Measurements from ENCODE around the gene ACLY.
A peak's percentile ranks its signal among the peaks of the same experiment; 100 is the strongest.
"Not testable (repeated sequence)": the region's sequence is repeated elsewhere in the genome, so short reads cannot be mapped to it uniquely, and the experiment has no call there.

ACLY gene

DNA sequence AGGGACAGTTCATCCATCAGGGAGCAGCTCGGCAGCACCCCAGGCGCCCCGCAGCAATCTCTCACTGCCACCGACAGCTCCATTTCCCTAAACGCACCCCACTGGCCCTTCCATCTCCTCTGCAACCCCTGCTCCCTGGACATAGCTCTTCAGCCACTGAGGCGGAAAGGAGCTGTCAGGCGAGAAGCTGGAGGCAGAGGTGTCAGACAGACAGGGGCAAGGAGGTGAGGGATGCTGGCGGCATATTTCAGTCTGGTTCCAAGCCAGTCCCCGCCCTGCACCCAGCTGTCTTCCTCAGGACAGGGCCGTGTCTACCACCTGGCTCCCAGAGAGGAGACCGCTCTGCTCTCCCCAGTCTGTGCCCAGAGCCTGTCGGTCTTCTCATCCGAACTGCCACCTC is 9.7 kb downstream of the ACLY start:
- peak; percentile 55 for DNase-seq

DNA sequence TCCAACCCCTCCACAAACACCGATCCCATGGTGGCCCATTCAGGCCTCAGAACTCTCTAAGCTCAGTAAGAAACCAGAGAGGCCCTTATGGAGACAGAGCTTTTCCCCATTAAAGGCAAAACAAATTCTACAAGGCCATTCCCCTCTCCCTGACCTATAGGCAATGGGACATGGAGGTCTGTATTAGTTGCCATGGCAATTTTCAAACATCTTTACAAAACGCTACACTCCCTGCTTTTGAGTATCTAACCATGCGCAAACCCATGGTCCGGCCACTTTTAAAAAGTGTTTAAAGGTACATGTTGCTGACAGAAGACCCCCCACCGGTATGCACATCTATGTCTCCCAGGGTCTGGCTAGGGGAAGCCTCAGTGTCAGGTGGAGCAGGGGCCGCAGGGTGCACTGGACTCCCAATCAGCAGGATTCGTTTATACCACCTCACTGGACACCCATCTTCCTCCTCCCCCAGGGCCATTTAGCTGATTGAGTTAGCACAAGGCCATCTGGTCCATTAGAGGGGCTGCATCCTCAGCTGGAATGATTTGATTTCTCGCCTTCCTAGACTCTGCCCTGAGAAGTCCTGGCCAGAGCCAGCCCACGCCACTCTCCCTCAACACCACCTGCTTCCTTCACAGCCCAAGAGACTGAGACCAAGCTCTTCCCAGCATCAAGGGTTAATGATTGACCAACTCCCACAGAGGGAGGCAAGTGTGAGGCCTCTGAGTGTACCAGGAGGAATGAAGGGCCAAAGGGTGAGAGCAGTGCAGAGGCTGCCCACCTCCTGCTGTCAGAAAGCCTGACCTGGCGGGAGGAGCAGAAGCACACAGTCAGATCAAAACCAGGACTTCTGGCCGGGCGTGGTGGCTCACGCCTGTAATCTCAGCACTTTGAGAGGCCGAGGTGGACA is 10.9 kb downstream of the ACLY start:
- peak; percentile 98 for DNase-seq

DNA sequence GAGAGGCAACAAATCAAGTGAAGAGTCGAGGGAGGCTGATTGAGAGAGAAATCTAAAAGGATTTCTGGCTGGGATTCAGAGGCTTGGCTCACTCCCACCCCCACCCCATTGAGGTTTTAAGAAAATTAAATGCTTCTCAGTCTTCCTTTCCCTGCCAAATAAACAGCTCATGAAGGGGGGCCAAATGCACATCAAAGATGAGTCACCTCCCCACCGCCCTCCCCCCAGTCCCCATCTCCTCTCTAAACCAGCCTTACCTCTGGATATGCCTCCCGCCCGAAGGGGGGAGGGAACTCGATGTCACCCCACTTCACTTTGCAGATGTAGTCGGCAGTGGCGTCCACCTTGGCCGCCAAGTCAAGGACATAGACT is 11.6 kb downstream of the ACLY start:
- DNase-seq = peak; percentile 68

DNA sequence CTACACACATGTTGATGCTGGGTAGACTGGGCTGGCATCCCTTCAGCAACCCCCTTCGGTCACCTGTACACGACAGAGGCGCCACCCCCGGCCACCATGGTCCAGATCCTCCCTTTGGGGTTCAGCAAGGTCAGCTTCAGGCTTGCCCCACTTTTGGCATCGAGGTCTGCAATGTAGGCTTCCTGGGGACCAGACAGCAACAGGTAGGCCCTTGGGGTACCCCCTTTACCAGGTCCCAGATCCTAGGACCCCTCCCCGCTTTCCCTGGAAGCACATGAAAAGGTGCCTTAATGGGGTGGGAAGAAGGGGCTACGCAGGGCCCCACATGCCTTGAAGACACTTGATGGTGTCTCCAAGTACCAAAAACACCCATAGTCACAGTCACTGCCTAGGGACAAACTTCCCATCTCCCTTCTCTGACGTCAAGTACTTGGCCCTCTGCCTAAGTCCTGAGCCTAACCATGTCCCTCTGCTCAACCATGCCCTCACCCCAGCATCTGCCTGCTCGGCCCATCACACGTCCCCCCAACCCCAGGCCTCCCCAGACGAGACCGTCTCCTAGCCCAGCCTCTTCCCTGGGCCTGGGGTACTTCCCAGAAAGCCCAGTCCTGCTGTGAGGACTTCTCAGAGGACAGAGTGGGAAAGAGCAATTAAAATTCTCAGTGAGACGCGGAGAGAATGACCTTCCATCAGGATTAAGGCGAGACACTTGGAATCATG is 12.1 kb downstream of the ACLY start:
- no peak for DNase-seq

DNA sequence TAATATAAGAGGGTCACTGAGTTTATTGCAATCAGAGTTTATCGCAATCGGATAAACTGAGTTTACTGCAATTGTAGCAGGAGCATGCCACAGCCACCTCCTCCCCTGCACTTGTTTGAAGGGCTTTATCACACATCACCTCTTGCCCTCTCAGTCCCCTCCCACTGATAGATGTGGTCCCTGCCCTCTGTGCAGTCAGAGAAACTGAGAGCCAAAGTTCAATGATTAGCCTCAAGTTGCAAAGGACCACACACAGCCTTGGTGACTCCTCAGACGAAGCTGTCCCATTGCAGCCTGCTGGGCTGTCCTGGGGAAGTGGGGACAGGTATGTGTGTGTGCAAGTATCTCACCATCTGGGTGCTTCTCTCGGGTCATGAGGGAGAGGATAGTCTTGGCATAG is 13.6 kb downstream of the ACLY start:
- DNase-seq = no peak

DNA sequence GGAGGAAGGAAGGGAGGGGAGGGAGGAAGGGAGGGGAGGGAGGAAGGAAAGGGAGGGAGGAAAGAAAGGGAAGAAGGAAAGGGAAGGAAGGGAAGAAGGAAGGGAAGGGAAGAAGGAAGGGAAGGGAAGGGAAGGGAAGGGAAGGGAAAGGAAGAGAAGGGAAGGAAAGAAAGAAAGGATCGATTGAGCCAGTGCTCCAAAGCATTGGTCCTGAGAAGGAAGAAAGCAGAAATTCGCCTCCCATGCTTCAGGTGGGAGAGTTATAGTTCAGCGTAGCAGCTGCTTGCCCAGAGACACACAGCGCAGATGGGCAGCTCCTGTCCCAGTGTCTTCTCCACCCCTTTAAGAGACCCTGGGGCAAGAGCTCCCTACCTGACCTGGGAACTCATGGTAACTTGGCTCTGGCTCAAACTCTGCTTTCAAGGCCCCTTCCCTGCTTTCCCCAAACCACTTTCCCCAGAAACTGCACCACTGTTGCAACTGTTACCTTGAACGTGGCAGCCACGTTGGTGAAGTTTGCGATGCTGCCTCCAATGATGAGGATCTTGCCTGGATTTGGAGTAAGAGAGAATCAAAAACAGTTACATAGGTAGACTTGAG is 14.4 kb downstream of the ACLY start:
- no peak for DNase-seq

DNA sequence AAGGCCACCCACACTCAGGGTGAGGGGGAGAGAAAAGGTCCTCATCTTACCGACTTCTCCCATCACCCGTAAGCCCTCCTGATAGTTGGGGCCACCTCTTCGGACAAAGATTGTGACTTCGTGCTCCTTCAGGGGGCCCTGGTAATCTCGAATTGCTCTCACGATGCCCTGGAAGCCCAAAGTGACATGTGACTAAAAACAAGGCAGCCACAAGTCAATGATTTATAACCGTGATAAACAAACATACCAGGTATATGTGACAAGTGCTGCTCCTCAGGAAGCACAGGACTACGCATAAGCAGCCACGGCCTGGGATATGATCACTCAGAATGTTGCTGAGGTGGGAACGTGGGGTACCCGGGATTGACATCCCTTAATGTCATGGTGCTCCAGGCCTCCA is 17.1 kb downstream of the ACLY start:
- DNase-seq = no peak

DNA sequence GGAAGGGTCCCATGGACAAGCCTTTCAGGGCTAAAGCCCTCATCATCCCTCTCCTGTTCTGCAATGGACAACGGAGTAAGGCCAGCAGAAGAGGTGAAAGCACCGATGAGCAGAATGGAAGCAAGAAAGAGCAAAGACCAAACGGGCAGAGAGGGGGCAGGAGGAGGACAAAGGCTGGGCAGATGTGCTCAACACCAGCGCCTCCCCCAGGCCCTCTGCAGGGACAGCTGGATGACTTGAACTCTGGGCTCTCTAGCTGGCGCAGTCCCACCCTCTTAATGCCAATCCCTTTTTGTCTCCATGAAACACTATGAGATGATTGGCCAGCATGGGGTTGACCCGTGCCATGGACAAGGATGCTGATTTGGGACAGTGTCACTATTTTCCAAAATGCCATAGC is 22.0 kb downstream of the ACLY start:
- no peak for DNase-seq

DNA sequence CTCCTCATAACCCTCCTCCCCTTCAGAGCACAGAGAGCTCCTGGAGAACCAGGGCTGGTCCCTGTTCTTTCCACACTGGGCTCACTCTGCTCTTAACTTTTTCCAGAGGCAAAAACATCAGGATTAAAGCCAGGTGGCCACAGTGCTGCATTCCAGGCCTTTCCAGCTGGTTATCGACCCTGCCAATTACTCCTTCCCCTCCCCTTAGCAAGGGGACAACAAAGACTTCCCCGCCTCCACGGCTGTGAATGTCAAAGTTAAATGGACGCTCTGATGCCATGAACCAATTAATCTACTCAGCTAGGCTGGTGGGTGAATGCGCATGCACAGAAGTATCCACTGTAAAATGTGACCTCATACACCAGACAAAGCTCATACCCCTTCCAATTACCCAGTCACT is 23.1 kb downstream of the ACLY start:
- DNase-seq = no peak

DNA sequence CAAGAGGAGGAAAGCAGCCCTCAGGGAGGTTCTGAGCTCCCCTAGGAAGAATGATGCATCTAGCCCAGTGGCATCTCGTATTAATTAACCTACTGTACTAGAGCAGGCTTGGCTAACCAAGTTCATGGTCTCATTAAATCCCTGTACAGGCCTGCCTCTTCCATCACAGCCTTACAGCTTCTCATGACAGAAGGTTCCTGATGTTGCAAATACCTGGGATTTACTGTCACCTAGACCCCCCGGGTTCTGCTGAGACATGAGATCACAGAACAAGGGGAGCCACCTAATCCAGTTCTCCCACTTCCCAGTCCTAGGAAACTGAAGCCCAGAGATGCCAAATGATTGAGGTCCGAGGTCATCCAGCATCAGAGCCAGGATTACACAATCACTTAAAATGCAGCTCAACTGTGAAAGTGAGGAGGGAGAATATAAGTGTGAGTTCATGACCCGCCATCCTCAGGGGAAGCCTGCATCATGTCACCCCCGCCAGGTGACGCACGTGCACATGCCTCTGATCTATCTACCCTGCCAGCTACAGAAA is 23.9 kb downstream of the ACLY start:
- peak; percentile 85 for DNase-seq

DNA sequence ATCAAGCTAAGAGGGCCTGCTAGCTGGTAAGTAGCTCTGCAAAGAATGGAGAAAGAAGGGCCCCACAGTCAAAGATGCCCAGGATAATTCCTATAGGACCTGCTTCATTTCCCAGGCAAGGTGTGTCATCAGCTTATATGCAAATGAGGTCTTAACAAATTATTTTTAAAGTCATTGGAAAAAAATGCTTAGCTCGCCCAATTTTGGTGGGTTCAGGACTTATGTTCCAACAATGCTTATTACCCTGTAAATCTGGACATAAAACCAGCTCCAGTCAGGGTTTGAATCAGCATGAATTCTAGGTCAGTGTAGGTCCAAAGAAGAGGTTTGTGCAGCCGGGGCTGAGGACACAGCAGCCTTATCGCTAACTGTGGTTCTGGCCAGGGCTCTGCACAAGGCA is 25.4 kb downstream of the ACLY start:
- DNase-seq = no peak

DNA sequence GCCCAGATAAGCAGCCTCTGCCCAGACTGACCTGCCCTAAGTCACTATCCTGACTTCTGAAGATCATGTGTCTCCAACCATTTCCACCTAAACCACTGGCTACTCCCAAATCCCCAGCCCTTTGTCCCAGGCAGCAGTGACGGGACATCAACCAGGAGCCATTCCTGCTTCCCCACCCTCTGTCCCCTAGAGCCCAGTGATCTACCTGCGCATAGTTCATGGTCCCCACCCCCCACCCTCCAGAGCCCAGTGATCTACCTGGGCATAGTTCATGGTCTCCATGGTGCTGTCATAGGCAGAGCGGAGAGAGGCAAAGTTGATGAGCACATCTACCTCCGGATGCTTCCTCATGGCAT is 26.8 kb downstream of the ACLY start:
- no peak for DNase-seq

DNA sequence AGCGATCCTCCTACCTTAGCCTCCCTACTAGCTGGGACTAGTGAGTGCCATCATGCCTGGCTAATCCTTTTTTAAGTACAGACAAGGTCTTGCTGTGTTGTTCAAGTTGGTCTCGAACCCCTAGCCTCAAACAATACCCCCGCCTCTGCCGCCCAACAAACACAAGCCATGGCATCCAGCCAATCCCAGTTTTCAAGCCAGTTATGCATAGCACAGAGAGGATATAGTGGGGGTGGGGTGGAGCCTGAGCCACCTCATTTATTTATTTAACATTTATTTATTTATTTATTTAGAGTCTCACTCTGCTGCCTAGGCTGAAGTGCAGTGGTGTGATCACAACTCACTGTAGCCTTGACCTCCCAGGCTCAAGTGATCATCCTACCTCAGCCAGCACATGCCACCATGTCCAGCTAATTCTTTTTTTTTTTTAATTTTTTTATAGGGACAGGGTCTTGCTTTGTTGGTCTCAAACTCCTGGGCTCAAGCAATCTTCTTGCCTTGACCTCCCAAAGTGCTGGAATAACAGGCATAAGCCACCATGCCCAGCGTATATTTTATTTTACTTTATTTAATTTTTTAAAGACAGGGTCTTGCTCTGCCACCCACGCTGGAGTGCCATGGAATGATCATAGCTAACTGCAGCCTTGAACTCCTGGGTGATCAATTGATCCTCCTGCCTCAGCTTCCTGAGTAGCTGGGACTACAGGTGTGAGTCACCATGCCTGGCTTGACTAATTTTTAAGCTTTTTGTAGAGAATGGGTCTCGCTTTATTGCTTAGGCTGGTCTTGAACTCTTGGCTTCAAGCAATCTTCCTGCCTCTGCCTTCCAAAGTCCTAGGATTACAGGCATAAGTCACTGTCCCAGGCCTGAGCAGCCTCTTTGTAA is 27.4 kb downstream of the ACLY start:
- DNase-seq = peak; percentile 15

DNA sequence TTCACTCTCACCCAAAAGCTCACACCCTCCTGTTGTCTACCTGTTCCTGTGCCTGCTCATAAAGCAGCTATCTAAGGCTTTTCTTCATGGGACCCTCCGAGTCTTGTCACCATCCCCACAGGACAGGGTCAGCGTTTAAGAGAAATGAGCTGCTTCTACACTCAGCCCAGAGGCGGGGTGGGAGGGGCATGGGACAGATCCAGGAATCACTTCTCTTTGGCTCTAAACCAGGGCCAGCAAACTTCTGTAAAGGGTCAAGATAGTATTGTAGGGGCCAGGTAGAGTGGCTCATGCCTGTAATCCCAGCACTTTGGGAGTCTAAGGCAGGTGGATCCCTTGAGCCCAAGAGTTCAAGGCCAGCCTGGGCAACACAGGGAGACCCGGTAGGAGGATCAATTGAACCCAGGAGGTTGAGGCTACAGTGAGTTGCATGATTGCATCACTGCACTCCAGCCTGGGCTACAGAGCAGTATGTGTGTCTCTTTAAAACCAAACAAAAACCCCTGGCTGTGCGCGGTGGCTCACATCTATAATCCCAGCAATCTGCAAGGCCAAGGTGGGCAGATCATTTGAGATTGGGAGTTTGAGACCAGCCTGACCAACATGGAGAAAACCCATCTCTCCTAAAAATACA is 30.3 kb downstream of the ACLY start:
- DNase-seq = no peak

DNA sequence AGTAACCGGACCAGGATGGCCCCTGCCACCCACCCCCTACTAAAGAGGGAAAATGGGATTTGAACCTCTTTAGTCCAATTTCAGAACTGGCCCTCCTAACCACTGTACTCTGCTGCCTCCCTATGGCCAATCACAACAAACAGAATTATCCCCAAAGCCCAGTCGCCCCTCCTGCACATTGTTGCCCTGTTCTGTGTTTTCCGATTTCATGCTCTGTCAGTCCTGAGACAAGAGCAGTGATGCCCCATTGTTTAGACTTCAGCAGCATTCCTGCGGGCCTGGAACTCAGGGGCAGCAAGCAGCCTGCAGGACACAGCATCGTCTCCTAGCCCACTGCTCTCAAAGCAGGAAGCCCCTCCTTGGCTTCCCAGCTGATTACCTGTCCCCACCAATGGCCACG is 33.0 kb downstream of the ACLY start:
- peak; percentile 8 for DNase-seq

DNA sequence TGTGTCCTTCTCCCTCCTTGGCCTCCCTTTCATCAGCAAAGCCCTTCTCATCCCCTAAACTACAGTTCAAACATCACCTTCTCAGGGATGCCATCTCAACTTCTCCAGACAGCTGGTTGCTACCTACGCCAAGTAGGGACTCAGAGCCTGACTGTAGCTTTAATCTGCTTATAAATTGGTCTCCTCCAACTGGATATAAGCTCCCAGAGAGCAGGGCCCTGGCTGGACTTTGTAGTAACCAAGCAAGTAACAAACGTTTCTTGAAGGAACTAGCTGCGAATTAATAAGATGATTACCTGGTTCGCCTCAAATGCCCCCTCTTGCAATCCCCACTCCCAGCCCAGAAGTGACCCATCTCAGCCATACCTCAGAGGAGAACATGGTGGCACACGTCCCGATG is 36.0 kb downstream of the ACLY start:
- no peak for DNase-seq

DNA sequence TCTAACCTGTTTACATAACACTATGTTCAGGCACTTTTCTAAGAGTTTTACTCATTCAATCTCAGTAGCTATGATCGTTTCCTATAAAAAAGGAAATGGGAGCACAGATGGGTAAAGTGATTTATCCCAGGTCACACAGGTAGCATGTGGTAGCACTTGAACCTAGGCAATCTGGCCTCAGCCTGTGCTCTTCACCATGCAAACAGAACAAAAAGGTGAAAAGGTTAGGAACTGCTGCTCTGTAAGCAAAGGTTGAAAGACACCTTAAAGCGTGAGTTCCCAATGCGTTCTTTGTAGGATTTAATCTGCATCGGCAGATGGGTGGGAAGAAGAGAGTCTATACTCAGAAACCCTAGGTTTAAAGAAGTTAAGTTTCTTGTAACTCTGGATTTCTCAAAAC is 38.6 kb downstream of the ACLY start:
- DNase-seq = no peak

DNA sequence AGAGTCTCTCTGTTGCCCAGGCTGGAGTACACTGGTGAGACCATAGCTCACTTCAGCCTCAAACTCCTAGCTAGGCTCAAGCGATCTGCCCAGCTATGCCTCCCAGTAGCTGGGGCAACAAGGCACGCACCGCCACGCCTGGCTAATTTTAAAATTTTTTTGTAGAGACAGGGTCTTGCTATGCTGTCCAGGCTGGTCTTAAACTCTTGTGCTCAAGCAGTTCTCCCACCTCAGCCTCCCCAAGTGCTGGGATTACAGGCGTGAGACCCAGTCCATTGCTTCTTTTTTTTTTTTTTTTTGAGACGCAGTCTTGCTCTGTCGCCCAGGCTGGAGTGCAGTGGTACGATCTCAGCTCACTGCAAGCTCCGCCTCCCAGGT is 44.5 kb downstream of the ACLY start:
- DNase-seq = not testable (repeated sequence)

DNA sequence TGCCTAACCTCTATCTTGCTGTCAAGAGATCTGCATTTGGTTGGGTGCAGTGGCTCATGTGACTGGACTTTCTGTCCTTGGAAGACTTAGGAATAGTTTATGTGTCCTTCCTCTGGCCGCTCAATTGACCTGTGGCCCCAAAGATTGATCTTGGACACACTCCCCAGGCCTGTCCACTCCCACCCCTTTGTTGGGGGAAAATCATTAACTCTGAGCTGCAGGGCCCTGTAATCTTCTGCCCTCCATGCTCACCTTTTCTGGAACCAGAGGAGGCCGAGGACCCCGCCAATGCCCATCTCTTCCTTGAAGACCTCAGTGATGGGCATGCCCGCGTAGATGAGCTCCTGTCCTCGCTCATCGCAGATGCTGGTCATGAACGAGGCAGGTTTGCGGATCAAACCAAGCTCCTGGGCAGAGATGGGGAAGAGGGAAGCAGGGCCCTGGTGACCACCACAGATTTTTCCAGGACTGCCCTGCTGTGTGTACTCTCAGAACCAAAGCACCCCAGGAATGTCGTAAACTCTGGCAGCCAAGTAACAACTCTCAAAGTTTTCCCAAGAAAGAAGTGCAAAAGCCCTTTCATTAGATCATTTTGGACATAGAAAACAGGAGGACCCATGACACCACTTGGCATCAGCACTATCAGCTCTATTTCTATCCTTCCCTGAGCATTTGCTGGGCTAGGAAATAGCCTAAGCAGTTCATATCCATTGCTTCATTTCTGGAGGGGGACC is 45.0 kb downstream of the ACLY start:
- DNase-seq = no peak

DNA sequence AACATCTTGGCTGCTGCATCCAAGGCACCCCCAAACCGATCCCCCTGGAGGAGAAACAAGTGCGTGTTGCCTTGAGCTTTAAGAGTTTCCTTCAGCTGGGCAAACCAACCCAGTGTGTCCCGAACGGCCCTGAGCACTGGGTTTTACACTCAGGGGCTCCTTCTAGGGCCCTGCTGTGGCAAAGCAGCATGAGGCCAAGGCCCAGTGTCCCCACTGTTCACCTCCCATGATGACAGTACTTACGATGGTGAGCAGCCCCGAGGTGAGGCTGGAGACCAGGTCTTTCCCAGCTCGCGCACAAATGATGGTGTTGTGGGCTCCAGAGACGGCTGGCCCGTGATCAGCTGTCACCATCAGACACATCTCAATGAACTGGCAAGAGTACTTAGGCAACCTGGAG is 47.0 kb downstream of the ACLY start:
- no peak for DNase-seq

DNA sequence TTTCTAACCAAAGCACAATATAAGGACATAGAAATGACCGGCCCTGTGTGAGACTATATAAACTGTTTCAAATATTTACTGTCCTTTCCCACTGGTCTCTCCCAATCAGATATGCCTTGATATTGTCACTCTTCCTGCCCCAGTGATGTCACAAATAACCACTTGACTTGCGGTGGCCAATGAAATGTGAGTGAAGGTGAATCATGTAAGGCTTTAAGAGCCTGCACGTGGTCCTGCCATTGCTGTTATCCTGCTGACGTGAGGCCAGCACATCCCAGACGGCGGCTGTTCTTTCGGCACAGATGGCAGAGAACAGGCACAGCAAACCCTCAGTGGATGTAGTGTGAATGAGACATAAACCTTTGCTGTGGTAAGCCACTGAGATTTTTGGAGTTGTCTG is 48.1 kb downstream of the ACLY start:
- DNase-seq = no peak

DNA sequence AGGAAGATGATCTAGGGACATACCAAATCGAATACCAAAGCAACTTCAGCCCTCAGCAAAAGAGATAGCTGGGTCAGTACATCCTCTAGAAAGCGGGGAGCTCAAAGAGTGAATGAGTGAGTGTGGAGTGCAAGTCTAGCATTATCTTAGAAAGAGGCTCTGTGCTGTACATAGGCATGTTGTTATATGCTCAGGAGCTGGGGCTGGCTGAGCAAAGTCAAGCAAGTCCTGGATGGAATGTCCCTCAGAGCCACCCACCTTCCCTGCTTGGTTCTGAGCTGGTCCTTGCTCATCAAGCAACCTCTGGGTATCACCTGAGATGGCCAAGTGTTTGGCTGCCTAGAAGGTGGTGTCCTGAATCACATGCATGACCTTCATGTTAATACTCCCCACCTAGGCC is 48.7 kb downstream of the ACLY start:
- no peak for DNase-seq
